Adrenal gland (tissue), 12 donors: ENCODE data around the gene HERPUD2. TPM values are rescaled to one million over a fixed set of nuclear protein-coding genes. Genes with fewer than 3 reads are reported as not detected.
"Not testable (repeated sequence)": the region's sequence is repeated elsewhere in the genome, so short reads cannot be mapped to it uniquely, and the experiment has no call there.

Source experiments
- DNase-seq, 7 donors: peaks; one replicate each; pipeline ENCODE4 v3.0.0-alpha.2; 2019 to 2020
- H3K27ac ChIP-seq, 5 donors: fragments of 200-600 bp; sonication (generic) in 4 of 5; 1 replicate in 3 of 5; 2 replicates in 2 of 5; pipeline versions ENCODE4 v1.5.1 to v1.8.0; 2016 to 2020; ENCODE audit warnings: mild to moderate bottlenecking in 1 of 5
- H3K27me3 ChIP-seq: fragments of 200-600 bp; 2 replicates; pipeline ENCODE4 v1.8.0; 2021
- H3K36me3 ChIP-seq, 2 donors: fragments of 200-600 bp; replicated peaks in 1 of 2; 1 replicate in 1 of 2; 2 replicates in 1 of 2; pipeline versions ENCODE4 v1.5.1 to v1.8.0; 2018 to 2022
- H3K4me1 ChIP-seq, 2 donors: fragments of 200-600 bp; replicated peaks in 1 of 2; 1 replicate in 1 of 2; 2 replicates in 1 of 2; pipeline versions ENCODE4 v1.5.1 to v1.8.0; 2018 to 2021
- H3K4me3 ChIP-seq, 4 donors: fragments of 200-600 bp; sonication (generic) in 3 of 4; one replicate each; pipeline ENCODE4 v1.5.1; 2016 to 2018
- H3K9me3 ChIP-seq, 3 donors: fragments of 200-600 bp; sonication (generic) in 1 of 3; replicated peaks in 1 of 3; 1 replicate in 2 of 3; 2 replicates in 1 of 3; pipeline versions ENCODE4 v1.5.1 to v1.8.0; 2016 to 2021
- POLR2A ChIP-seq, 2 donors: fragments of 450-650 bp; IDR thresholded peaks; one replicate each; pipeline ENCODE4 v1.6.1; 2017; ENCODE audit warnings: antibody characterized with exemption in 2 of 2, mild to moderate bottlenecking in 2 of 2, moderate library complexity in 1 of 2
- WGBS, 4 donors: extraction: QIAGEN DNeasy Blood & Tissue Kit in 2 of 4; methylation state at CpG; one replicate each; pipeline versions ENCODE4 v1.1.5 to v1.1.7; 2013 to 2017; 5-methylcytosine and 5-hydroxymethylcytosine counted together
- intact Hi-C, 2 donors: fragments of 100-400 bp; cut with DNase I; formaldehyde crosslinking; loops; one replicate each; pipeline versions ENCODE4 v1.14.1 to v1.15.0; 2022 to 2023
- polyA plus RNA-seq, 3 donors: library from polyadenylated mRNA; stranded (reverse); fragments of 200-250 nt in 2 of 3; fragments of 350-450 nt in 1 of 3; fragmentation: Illumina TruSeq in 1 of 3; extraction: RNeasy Lipid Tissue Mini Kit (QIAGEN cat#74804) in 1 of 3; gene quantifications; one replicate each; pipeline ENCODE4 v1.2.3, GENCODE V29; 2013 to 2014
- total RNA-seq, 9 donors: library from RNA; depleted of rRNA in 4 of 9; stranded (reverse); fragments of >200 nt in 4 of 9; fragments of 120-200 nt in 1 of 9; fragmentation: NEBNext Ultra II Directional in 1 of 9; extraction: Animal tissue kit (Norgen Biotek cat#: 25700) in 1 of 9; gene quantifications; one replicate each; pipeline versions ENCODE4 v1.1.0 to v1.2.4, GENCODE V29; 2013 to 2023
- TF ChIP-seq, protein P1 (sequence below), 6 experiments: fragments of 450-650 bp in 4 of 6; fragments of 200-600 bp in 2 of 6; sonication (generic) in 1 of 6; IDR thresholded peaks; 1 replicate in 5 of 6; 2 replicates in 1 of 6; pipeline versions ENCODE4 v1.5.1 to v1.8.0; 2016 to 2021; ENCODE audit warnings: antibody characterized with exemption in 6 of 6, mild to moderate bottlenecking in 2 of 6, moderate library complexity in 1 of 6
- donor health status: healthy with polysubstance abuse.
- donor health status: Bipolar disorder and iron deficiency.
- donor health status: DM: yes; HTN: yes; CAD: no.
- donor health status: DM: no; HTN: no; CAD: no.
- donor health status: DM: no; HTN: no; CAD: no.
- donor health status: DM: yes; HTN: yes; CAD: no.

HERPUD2 gene
- total and polyA plus RNA-seq, 12 donors, result 7.8 to 37.4 (median 19.8) TPM

DNA sequence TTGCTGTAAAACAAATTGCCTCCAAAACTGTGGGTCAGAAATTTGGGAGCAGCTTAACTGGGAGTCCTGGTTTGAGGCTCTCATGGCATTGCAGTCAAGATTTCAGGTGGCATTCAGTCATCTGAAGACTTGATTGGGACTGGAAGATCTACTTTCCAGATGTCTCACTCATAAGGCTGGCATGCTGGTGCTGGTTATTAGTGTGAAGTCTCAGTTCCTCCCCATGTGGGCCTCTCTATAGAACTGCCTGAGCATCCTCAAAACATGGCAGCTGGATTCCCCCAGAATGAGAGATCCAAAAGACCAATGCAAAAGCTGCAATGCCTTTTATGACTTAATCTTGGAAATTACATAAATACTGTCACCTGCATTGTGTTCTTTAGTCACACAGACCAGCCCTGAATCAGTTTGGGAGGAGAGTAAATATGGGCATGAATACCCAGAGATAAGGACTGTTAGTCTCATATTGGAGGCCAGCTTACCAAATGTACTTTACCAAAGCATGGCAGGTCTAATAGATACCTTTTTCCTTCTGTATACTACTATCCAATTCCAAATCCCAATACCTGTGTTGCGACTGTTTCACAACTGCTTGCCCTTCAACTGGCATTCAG, 6.5 kb upstream of the HERPUD2 start:
- Histone ChIP-seq H3K27me3 (no peaks in the 10 kb centered on the region), H3K36me3 (no peaks in the 10 kb centered on the region), H3K4me1 (peaks cover 0 to 4% of the 10 kb centered on the region in 2 donors), H3K9me3 (no peaks in the 10 kb centered on the region), H3K27ac (no peak overlapping the region), H3K4me3 (no peak overlapping the region)
- DNase-seq, result no peak
- 88 to 100% (median 97%) methylated on average over 1 of the region's 1 CpG for WGBS, 4 donors
- TF ChIP-seq POLR2A (IDR thresholded peaks at IDR 0.05), result no peak
- TF ChIP-seq, protein P1, sequence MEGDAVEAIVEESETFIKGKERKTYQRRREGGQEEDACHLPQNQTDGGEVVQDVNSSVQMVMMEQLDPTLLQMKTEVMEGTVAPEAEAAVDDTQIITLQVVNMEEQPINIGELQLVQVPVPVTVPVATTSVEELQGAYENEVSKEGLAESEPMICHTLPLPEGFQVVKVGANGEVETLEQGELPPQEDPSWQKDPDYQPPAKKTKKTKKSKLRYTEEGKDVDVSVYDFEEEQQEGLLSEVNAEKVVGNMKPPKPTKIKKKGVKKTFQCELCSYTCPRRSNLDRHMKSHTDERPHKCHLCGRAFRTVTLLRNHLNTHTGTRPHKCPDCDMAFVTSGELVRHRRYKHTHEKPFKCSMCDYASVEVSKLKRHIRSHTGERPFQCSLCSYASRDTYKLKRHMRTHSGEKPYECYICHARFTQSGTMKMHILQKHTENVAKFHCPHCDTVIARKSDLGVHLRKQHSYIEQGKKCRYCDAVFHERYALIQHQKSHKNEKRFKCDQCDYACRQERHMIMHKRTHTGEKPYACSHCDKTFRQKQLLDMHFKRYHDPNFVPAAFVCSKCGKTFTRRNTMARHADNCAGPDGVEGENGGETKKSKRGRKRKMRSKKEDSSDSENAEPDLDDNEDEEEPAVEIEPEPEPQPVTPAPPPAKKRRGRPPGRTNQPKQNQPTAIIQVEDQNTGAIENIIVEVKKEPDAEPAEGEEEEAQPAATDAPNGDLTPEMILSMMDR (IDR thresholded peaks at IDR 0.05), result no peak
- intact Hi-C loops, result no loop called here

GRCh38 chr7:35700865-35701264, 5.9 kb upstream of the HERPUD2 start:
- Histone ChIP-seq H3K4me3 (no peak overlapping the region), H3K27ac (no peak overlapping the region), H3K4me1 (peaks cover 4 to 5% of the 10 kb centered on the region in 2 donors), H3K36me3 (no peaks in the 10 kb centered on the region), H3K9me3 (no peaks in the 10 kb centered on the region), H3K27me3 (no peaks in the 10 kb centered on the region)
- TF ChIP-seq, protein P1 (IDR thresholded peaks at IDR 0.05), result no peak
- no peak for TF ChIP-seq POLR2A (IDR thresholded peaks at IDR 0.05)
- no peak for DNase-seq
- WGBS, 4 donors, result 82 to 93% (median 86%) methylated on average over 2 of the region's 2 CpGs
- intact Hi-C loops, result no loop called here

- H3K4me1 ChIP-seq, result peaks cover 7 to 8% of the 10 kb centered on the region in 2 donors
- H3K27ac ChIP-seq, result no peak overlapping the region
- intact Hi-C loops, result no loop called here
- H3K4me3 ChIP-seq, result no peak overlapping the region
- TF ChIP-seq, protein P1 (IDR thresholded peaks at IDR 0.05), result no peak
- TF ChIP-seq POLR2A (IDR thresholded peaks at IDR 0.05), result no peak
- H3K36me3 ChIP-seq, result no peaks in the 10 kb centered on the region
- H3K9me3 ChIP-seq, result no peaks in the 10 kb centered on the region
- no peak for DNase-seq
- H3K27me3 ChIP-seq, result no peaks in the 10 kb centered on the region
Observed at GRCh38 chr7:35700333-35700732, 5.4 kb upstream of the HERPUD2 start.

DNA sequence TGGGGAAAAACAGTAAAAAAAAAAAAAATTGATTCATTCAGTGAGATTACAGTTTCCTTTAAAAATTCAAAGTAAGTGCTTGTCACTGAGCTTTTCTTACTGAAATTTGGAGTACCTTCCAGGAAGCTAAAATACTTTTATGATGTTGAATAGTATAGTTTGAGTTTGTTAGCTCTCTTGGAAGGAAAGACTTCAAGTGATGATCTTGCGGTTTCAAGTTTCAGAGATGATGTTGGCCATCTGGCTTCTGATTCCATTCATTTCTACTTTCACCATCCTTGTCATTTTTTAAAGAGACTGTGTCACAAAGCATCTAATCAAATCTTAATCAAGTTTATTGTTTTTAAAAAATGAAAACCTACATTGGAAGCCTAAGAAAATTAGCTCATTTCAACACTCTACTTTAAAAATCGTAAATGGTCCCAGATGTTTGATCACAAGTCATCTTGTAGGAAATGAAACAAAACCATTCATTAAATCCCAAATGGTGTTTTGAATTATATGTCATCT, 4.9 kb upstream of the HERPUD2 start:
- intact Hi-C loops, result no loop called here
- 89 to 91% (median 90%) methylated on average over 2 of the region's 2 CpGs for WGBS, 4 donors
- Histone ChIP-seq H3K27ac (no peak overlapping the region), H3K4me3 (no peak overlapping the region), H3K36me3 (no peaks in the 10 kb centered on the region), H3K9me3 (no peaks in the 10 kb centered on the region), H3K27me3 (no peaks in the 10 kb centered on the region), H3K4me1 (peaks cover 7 to 8% of the 10 kb centered on the region in 2 donors)
- TF ChIP-seq POLR2A (IDR thresholded peaks at IDR 0.05), result no peak
- TF ChIP-seq, protein P1 (IDR thresholded peaks at IDR 0.05), result no peak
- no peak for DNase-seq

- DNase-seq, intact Hi-C loops: not testable (repeated sequence)
- WGBS, 4 donors, result 75 to 81% (median 77%) methylated on average over 3 of the region's 3 CpGs
Observed at GRCh38 chr7:35698382-35698781, 3.4 kb upstream of the HERPUD2 start.

More at GRCh38 chr7:35698382-35698781, 3.4 kb upstream of the HERPUD2 start:
- H3K27me3 ChIP-seq, H3K36me3 ChIP-seq, H3K4me3 ChIP-seq, H3K27ac ChIP-seq, H3K9me3 ChIP-seq: not testable (repeated sequence)
- H3K4me1 ChIP-seq, result peaks cover 14% of the 10 kb centered on the region in 2 donors
